Pons (tissue), 1 donor: ENCODE measurements around the gene LAYN.

ENCODE experiments used
- DNase-seq: peaks from one replicate; pipeline ENCODE4 v3.0.0-alpha.2; 2016; ENCODE audit warnings: low spot score

LAYN gene

DNA sequence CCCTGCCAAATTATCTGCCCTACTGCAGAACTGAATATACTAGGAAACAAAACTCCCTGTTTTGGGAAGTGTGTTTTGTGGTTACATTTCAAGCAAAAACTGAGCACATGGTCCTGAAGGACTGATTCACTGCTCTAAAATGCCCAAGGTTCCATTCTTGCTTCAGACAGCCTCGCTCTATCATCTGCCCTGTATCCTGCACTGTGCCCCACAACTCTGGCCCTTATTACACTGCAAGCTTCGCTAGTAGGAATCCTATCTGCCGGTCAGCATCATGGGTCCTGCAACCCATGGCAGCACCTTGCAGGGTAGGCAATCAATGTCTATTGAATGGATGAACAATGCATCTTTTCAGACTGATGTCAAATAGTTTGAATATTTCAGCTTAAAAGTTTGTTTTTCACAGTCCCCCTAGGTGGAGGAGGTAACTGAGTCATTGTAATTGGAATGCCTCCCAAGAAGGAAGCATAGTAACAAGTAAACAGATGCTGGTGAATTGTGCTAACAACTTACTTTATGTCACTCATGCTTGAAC is 21.3 kb downstream of the LAYN start:
- DNase-seq, result no peak

DNA sequence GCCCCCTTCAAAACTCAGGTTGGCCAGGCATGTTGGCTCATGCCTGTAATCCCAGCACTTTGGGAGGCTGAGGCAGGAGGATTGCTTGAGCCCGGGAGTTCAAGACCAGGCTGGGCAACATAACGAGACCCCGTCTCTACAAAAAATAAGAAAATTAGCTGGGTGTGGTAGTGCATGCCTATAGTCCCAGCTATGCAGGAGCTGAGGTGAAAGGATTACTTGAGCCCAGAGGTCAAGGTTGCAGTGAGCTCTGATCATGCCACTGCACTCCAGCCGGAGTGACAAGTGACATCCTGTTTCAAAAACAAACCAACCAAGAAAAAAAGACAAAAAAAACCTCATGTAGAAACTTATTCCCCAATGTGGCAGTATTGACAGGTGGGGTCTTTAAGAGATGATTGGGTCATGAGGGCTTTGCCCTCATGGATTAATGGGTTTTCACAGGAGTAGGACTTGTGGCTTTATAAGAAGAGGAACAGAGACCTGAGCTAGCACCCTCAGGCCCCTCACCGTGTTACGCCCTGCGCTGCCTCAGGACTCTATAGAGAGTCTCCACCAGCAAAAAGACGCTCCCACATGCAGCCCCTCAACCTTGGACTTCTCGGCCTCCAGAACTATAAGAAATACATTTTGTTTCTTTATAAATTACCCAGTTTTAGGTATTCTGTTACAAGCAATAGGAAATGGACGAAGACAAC is 22.3 kb downstream of the LAYN start:
- no peak for DNase-seq

DNA sequence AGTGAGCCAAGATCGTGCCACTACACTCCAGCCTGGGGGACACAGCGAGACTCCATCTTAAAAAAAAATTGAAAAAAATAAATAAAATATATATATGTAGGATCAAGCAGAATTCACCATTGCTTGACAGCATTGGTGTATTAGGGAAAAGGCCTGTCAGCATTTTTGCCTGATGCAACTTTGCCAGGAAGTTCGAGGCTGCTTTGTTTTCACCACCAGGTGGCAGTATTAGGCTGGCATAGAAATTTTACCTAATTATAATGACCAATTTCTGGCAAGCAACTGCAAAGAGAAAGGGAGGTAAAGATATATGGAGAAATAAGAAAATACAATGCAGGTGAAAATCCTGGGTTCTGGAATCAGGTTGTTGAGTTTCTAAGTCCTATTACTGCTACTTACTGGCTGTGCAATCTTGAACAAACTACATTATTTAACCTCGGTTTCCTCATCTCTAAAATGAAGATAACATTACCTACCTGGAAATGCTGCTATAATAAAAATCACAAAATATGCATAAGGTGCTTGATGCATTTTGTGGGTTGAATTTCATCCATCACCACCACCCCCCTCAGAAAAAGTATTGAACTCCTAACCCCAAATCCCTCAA is 24.7 kb downstream of the LAYN start:
- peak; percentile 80 for DNase-seq

GRCh38 chr11:111566324-111566723 is 25.8 kb downstream of the LAYN start:
- DNase-seq, result no peak

DNA sequence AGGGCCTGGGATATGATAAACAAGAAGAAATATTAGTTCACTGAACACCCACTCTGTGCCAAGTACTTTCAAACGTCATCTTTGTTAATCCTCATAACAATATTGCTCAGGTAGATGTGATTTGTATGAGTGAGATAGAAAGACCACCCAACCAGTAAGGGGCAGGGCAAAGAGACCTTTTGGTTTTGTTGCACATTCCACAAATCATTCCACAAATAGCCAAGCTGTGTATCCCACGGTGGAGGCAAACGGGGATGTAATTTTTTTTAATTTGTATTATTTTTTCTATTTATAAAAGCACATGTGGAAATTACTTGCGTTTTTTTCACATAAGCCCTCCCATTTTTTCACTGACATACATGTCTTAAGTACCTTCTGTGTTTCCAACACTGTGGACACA is 29.0 kb downstream of the LAYN start:
- DNase-seq, result no peak

- DNase-seq, result no peak
Observed at GRCh38 chr11:111570796-111571195, 30.3 kb downstream of the LAYN start.

- no peak for DNase-seq
Observed at GRCh38 chr11:111571829-111572501, 31.4 kb downstream of the LAYN start.

DNA sequence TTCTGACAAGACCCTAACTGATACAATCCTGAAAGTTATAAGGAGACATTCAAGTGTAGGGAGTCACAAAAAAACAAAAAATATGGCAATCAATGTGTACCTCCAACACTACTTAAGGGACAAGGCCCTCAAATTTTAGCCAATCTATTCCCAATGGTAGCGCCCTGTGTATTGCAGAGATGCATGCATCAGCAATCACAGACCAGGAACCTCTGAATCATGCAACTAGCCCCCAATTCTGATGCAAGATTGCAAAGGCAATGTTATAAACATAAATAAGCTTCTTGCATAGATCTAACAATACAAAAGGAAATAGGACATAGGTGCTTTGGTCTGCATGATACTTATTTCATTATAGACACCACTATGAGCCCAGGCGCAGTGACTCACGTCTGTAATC is 32.1 kb downstream of the LAYN start:
- DNase-seq, result no peak

DNA sequence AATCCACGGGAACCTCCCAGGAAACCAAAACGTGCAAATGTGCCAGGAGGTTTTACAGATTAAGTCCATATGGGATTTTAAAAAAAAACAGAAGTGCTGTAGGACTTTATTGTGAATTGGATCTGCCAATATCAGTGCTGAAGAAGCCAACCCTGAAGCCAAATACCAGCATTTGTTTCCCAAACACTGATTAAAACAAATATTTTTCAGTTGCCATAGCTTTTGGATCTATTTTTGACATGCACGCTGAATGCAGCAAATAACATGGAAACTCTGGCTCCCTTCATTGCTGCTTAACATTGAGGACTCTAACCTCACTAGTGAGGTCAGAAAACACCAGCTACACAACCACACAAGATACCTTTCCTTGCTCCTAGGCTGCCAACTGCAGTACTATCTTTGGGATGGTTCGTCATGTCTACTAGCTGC is 33.3 kb downstream of the LAYN start:
- DNase-seq, result no peak

- DNase-seq, result no peak
Observed at GRCh38 chr11:111574373-111575225, 34.1 kb downstream of the LAYN start.

GRCh38 chr11:111575740-111576139 is 35.2 kb downstream of the LAYN start:
- no peak for DNase-seq

GRCh38 chr11:111577821-111578220 is 37.3 kb downstream of the LAYN start:
- DNase-seq, result no peak

DNA sequence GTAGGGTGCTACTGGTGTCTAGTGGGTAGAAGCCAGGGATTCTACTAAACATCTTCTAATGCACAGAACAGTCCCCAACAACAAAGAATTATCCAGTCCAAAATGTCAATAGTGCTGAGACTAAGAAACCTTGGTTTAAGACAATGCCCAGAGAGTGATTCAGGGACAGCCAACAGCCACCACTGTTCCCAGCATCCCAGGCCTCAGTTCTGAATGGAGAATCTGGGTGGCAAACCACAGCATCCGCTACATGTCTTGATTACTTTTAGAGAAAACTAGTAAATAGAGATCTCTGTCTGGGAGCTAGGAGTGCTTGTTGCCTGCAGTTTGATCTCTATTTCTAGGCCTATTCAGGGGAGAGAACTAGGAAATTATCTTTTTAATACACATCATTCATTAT is 40.8 kb downstream of the LAYN start:
- DNase-seq, result no peak

- DNase-seq, result no peak
Observed at GRCh38 chr11:111582163-111582562, 41.6 kb downstream of the LAYN start.

DNA sequence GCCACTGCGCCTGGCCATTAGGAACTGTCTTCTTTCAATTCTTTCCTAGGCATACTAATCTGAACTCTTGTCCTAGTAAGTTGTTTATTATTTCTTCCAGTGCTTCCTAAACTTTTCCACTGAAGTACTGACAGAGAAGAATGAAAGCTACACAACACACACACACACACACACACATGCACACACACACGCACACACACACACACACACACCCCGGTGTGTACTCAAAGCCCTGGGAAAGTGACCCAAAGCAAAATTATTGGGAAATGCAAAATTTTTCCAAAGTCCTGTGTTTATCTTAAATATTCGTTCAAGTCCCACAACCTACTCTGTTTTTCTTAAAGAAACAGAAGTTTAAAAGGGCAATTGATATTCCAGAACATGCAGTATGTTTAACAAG is 42.4 kb downstream of the LAYN start:
- no peak for DNase-seq

DNA sequence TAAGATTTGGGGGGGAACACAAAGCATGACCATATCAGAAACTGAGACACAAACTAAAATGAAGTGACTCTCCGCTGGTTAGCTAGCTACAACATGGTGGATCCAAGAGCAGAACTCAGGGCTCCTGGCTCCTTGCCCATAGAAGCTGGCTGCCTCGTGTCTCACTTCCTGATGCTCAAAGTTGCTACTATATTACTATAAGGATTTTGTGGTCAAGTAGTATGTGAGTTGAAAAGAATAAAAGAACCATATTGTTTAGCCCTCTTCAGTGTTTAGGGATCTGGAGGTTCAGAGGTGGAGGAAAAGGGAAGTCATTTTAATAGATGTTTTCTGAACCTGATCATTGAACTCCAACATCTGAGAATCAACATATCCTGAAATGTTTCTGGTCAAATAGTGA is 44.9 kb downstream of the LAYN start:
- no peak for DNase-seq

GRCh38 chr11:111586388-111586831 is 45.9 kb downstream of the LAYN start:
- DNase-seq, result peak; percentile 69

DNA sequence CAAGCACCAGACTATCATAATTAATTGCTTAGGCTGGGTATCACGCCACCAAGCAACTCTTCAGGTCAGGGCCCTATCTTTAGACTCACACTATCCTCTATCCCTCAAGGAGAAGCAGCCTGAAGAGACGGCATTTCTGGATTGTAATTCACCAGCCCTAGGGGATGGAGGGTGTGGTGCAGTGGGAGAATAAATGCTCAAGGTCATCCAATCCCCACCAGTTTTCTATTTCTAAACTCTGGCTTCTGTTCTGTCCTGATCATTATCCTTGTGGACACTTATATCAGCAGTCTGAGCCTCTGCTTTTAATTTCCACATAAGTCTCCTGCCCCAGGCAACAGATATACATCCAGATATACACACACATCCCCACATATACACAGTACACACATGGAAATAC is 48.6 kb downstream of the LAYN start:
- no peak for DNase-seq

- no peak for DNase-seq
Observed at GRCh38 chr11:111589886-111590499, 49.5 kb downstream of the LAYN start.

- no peak for DNase-seq
Observed at GRCh38 chr11:111591187-111591960, 50.9 kb downstream of the LAYN start.

DNA sequence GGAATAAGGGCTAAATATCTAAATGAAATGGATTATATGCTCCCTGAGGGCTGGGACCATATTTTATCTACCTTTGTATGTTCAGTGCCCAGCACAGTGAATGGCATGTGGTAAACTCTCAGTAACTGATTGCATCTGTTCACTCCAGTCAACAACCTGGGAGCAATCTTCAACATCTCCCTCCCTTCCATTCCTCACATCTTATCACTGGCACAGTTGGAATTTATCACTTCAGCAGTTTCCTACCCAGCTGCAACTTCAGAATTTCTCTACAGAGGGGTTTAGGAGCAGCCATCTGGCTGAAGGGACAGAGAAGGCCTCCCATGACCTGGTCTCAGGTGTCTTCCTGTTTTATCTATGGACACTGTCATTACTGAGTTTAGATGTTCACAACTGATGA is 52.0 kb downstream of the LAYN start:
- DNase-seq, result no peak
